Occipital lobe (tissue), 2 donors: ENCODE measurements around the gene OBSL1. TPM values are rescaled to one million over a fixed set of nuclear protein-coding genes. Genes with fewer than 3 reads are reported as not detected.

Experiments
- DNase-seq: peaks from one replicate; lab custom pipeline; 2025; lab: John Stamatoyannopoulos, UW
- total RNA-seq: library from RNA; depleted of rRNA; stranded (reverse); fragments of >200 nt; gene quantifications from one replicate; pipeline ENCODE4 v1.2.3, GENCODE V29; 2014

OBSL1 gene
- total RNA-seq, 1 donor from 2014 or later = 39.9 TPM

DNA sequence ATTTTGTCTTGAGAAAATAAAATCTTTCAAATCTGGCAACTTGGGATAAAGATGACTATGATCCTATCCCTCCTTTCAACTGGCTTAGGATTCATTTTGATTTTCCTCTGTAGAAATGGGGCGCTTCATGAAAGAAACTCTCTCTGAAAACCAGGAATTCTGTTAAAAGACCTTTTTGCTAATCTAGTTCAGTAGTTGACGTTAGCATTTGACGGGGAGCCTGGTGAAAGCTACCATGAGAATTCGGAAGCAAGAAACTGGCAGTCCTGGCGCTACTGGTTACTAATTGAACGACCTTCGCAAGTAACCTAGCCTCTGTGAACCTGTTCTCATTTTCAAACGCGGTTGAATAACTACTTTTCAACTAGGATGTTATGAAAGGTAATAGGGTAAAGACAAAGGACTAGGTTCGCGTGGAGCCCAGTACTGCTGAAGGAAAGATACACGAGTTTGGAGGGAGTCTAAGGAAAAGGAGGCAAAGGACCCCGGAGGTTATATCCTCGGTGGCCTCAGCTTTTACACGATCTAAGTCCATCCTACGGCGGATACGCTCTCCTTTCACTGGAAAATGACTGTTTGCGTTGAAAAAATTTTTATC lies 25.7 kb upstream of the OBSL1 start:
- DNase-seq = no peak

DNA sequence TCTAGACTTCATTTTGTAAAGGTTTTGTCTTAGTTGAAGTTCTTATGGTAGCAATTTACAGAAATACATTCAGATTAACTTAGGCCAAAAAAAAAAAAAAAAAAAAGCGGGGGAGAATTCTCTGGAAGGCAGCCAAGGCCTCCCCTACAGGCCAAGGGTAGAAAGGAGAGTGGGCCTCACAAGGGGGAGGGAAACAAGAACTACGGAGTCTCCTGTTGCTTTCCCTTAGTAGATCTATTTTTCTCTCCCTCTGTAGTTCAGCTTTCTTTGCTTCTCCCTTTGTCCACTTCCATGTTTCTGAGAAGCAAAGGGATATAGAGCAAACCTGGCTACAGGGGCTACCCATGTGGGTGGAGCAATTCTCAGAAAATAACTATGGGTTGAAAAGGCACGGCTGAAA lies 23.9 kb upstream of the OBSL1 start:
- no peak for DNase-seq

DNA sequence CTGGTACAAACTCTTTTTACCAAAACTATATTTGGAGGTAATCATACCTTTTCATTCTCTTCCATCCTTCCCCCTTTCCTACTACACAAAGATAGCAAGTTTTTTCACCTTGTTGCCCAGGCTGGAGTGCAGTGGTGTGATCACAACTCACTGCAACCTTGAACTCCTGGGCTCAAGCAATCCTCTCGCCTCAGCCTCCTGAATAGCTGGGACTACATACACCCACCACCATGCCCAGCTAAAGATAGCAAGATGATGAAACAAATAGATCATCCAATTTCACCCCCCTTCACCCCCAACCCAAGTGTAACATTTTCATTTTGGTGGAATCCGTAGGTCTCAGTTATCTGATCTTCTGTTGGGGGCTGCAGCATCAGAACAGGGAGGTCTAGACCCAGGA lies 21.8 kb upstream of the OBSL1 start:
- DNase-seq = no peak

DNA sequence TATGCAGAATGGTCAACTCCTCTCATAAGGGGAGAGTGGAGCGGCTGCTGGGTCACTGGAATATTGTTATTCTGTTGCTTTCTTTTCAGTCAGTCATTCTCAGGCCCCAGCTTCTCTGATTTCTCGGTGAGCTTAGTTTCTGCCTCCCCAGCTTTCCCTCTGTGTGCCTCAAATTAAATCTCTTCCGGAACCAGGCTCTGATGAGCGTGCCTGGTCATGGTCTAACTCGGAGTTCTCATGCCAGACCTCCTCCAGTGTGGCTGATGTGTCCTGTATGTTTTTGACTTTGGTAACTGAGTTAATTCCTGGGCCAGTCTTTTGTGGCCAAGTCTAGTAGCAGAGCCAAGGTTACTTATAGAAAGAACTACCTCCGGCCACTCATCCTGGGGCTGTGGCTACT lies 21.4 kb upstream of the OBSL1 start:
- DNase-seq = no peak

DNA sequence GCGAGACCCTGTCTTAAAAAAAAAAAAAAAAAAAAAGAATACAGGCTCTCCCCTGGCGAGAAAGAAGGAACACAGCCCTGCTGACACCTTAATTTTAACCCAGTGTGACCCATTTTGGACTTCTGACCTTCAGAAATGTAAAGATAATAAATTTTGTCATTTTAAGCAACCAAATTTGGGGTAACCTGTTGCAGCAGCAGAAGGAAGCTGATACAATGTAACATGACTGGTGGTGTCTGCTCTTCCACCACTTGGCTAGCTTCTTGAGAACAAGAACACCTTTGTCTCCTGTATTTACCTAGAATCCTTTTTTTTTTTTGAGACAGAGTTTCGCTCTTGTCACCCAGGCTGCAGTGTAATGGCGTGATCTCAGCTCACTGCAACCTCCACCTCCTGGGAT lies 19.8 kb upstream of the OBSL1 start:
- DNase-seq = no peak

DNA sequence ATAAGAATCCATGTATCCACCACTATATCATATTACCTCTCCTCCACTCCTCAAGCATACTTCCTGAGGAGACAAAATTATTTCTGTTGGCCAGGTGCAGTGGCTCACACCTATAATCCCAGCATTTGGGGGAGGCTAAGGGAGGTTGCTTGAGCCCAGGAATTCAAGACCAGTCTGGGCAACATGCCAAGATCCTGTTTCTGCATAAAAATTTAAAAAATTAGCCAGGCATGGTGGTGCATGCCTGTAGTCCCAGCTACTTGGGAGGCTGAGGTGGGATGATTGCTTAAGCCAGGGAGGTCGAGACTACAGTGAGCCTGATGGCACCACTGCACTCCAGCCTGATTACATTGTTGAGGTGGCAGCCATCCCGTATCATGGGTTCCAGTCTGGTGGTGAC lies 10.0 kb upstream of the OBSL1 start:
- no peak for DNase-seq

DNA sequence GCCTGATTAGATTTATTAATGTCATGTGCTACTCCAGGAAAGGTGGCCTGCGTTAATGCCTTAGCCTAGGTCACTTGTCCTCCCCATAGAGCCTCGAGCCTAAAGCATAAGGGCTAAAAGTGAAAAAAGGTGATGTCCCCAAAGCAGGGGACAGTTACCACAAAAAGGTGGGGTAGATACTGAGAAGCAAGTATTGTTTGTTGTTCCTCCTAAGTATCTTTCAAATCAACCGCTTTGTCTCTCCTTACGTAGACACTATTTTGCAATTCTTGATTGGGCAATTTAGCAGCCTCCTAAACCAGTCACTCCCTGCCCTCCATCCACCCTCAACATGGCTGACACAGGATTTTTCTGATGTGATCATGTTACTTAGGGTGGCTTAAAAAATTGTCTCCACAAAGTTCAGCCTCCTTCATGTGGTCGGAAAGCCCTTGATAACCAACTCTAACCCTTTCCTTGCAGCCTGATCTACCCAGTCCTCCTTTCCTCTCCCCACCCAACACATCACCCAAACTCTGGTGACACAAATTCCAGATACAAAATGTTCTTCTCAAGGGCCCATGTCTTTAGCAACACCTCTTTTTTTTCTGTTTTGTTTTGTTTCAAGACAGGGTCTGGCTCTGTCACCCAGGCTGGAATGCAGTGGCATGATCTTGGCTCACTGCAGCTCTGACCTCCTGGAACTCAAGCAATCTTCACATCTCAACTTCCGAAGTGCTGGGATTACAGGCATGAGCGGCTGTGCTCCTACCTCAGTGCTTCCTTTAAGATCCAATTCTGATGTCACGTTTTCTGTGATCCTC lies 7.7 kb upstream of the OBSL1 start:
- no peak for DNase-seq

DNA sequence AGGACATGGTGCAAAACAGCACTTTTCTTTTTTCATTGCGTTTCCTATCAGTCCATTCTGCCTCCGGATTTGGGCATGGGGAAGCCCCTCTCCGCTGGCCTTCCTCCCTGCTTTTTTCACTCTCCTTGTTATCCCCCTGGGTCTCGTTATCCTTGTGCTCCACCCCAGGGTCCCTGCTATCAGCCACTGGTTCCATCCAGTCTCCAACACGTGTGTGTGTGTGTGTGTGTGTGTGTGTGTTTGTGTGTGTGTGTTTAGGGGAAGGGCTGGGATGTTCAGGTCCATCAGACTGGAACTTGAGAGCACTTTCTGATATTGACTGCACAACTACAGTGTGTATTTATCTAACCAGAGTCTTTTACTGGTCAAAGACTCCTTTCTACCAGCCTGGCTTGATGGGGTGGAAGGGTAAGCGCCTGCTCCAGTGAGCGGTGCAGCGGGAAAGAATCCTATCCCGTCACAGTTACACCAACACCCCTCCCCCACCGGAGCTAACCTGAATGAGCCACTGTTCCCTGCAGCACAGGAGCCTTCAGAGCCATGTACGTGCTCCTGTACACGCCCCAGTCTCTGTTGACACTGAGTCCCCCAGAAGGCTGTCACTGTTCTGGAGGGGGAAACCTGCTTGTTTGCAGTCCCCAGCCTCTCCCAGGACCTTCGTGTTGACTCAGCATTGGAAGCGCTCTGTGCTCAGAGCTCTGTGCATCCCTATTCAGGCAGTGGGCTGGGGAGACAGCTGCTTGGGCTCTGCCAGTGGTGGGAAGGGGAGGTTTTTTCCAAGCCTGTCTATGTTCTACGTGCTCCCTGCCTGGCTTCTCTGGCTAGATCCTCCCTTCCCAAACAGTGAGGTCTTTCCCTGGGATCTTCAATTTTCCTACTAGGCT lies 5.4 kb upstream of the OBSL1 start:
- peak; percentile 19 for DNase-seq

DNA sequence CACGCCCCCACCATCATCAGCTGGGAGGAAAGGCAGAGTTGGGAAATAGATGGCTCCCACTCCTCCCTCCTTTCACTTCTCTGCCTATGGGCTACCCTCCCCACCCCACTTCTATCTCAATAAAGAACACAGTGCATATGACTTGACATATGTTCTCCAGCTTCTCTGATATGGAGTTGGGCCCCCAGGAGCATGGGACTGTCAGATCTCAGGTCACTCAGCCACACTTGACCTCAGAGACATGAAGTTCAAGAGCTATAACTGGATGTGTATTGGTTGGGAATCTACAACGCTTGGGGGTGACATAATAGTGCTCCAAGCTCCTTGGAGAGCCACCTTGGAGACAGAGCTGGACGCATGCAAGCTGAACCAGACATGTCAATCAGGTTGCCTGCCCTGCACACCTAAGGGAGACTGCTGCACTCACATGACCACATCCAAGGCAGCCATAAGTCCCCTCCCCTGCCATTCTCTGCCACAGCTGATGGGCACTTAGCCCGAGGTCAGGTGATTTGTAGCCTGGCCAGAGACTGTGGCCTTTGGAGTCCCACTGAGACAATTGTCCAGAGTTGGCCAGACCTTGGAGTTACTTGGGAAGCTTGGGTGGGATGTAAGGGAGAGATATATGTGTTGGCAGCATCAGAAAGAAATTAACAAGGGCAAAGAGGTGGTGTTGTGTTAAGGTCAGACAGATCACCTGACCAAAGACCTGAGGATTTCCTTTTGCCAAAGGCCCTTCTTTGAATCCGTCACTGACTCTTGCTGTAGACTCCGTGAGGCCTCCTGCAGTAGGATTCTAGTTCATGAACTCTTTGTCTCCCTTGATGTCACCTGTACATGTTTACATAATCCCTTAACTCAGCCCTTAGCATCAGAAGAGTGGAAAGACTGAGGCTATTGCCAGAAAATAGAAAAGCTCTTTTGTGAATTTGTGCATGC lies 4.5 kb upstream of the OBSL1 start:
- no peak for DNase-seq

DNA sequence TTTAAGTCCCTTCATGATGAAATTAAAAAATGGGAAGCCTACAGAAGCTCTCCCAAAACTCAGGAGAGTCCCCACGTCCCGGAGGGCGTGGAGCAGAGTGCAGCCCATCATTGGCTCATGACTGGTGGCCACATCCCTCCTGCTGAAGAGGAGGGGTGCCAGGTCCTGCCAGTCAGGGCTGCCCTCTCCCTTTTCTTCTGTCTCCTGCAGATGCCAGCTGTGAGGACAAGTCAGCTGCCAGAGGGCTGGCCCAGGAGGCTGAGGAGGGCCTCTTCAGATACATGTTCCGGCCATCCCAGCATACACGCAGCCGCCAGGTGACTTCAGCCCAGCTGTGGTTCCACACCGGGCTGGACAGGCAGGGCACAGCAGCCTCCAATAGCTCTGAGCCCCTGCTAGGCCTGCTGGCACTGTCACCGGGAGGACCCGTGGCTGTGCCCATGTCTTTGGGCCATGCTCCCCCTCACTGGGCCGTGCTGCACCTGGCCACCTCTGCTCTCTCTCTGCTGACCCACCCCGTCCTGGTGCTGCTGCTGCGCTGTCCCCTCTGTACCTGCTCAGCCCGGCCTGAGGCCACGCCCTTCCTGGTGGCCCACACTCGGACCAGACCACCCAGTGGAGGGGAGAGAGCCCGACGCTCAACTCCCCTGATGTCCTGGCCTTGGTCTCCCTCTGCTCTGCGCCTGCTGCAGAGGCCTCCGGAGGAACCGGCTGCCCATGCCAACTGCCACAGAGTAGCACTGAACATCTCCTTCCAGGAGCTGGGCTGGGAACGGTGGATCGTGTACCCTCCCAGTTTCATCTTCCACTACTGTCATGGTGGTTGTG lies 3.4 kb upstream of the OBSL1 start:
- no peak for DNase-seq

DNA sequence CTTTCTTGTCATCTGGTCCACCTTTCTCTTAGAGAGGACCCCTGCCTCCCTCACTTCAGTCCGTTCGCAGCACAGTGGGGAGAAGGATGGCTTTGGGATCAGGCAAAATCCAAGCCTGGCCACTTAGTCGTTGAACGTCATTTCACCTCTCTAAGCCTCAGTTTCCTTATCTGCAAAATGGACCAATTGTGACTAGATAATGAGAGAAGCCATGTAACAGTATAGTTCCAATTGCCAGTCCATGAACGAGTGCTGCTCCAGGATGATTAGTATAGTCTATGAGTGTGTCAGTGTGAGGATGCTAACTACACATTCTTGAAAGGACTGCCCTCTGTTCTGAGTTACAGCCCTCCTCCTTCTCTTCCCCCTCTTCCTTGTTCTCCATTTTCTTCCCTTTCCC lies 1.8 kb upstream of the OBSL1 start:
- DNase-seq = no peak

DNA sequence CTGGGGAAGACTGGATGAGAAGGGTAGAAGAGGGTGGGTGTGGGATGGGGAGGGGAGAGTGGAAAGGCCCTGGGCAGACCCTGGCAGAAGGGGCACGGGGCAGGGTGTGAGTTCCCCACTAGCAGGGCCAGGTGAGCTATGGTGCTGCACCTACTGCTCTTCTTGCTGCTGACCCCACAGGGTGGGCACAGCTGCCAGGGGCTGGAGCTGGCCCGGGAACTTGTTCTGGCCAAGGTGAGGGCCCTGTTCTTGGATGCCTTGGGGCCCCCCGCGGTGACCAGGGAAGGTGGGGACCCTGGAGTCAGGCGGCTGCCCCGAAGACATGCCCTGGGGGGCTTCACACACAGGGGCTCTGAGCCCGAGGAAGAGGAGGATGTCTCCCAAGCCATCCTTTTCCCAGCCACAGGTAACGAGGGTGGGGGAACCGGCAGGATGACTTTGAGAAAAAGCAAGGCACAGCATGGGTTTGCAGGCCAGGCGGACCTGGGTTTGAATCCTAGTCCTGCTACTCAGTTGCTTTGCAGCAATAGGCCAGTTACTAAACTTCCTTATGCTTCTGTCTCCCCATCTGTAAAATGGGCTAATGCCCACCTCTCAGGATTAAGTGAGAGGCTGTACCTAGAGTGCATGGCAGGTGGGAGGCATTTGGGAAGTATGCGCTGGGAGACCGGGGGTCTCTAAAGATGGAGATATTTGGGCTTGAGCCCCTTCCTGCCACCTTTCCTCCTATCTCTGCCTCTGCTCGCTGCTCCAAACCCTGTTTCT lies 1.1 kb upstream of the OBSL1 start, which contains the start of gene INHA:
Gene INHA, plus strand, starts transcription at position 74 of the 765 bp plus-strand sequence. Its CDS starts 65 bp downstream, at position 139.
- no peak for DNase-seq

DNA sequence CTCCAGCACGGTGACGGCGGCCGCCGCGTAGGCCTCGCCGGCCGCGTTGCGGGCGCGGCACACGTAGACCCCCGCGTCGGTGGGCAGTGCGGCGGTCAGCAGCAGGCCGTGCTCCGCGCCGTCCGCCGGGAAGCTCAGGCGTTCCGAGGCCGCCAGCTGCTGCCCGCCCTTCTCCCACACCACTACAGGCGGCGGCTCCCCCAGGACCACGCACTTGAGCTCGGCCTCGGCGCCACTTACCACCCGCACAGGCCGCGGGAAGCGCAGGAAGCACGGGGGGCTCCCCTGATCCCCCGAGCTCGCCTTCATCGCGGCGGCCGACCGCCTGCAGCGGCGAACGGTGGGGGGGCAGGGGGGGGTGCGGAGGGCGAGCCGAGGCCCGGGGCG lies 422 bp downstream of the OBSL1 start:
- no peak for DNase-seq

DNA sequence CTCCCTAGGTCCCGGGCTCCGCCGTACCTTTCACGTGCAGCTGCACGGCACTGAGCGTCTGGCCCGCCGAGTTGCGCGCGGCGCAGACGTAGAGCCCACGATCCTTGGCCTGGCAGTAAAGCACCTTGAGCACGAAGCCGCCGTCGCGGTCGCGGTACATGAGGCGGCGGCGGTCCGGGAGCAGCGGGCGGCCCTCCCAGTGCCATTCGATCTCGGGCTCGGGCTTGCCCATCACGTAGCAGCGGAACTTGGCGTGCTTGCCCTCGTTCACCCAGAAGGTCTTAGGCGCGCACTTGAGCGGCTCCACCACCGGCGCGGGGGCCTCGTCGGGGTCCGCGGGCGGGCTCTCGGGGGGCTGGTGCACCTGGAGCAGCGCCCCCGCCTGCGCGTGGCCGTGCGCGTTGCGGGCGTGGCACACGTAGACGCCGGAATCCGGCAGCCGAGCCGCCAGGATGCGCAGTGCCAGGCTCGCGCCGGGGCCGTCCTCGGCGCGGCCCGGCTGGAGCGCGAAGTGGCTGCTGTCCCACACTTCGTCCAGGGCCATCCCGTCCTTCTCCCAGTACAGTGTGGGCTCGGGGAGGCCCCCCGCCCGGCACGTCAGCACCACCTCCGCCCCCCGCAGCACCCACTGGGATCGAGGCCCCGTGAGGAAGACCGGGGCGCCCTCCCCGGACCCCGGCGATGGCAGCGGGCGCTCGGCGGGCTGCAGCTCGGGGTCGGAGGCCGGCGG lies 980 bp downstream of the OBSL1 start:
- no peak for DNase-seq

DNA sequence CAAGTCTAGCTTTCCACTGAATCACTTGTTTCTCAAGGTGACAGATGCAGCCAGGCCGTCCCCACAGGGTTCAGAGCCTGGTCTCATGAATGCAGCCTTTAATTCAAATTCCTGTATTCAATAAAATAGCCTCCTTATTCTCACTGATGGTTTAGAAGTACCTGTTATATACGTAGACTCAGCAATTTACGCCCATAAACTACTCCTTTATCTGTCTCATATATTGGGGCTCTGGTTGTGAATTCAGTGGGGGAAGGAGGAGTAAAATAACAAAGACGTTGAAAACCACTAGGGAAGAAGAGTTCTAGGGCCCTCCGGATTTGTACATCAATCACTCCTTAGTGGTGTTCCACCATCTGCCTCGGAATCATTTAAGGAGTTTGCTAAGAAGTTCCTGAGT lies 1.7 kb downstream of the OBSL1 start:
- DNase-seq = no peak

DNA sequence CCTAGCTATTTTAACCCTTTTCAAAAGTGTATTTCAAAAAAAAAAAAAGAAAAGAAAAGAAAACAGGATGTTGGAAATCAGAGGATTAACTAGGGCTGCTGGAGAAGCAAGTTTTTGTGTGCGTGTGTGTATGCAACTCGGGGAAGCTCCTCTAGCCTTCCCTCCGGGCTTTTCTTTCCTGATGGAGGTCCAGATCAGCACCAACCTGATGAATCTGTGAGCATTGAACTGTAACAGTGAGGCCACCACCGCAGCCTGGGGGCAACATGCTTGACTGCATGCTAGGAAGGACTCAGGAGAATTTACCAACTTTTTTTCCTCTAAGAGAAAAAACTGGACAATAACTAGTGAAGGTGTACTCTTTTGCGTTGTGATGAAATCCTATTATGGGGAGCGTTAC lies 2.3 kb downstream of the OBSL1 start:
- no peak for DNase-seq

DNA sequence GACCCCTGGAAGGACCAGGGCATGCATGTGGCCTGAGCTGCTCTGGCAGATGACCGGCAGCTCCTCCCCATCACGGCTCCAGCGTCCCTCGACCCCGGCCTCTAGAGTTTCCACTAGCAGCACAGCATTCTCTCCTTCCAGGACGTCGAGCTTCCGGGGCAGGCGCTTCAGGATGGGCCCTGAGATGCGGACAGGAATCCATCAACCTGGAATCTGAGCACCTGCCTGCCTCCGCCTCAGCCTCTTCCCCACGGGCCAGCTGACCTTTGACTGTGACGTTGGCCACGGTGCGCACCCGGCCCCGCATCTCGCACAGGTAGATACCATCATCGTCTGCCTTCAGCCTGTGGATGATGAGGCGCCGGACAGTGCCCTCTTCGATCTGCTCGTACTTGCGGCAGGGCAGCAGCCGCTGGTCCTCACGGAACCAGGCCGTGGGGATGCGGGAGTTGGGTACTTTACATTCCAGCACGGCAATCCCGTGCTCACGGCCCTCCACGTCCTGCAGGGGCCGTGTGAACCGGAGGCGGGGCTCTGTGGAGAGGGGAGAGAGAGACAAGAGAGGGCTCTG lies 3.5 kb downstream of the OBSL1 start:
- DNase-seq = no peak

DNA sequence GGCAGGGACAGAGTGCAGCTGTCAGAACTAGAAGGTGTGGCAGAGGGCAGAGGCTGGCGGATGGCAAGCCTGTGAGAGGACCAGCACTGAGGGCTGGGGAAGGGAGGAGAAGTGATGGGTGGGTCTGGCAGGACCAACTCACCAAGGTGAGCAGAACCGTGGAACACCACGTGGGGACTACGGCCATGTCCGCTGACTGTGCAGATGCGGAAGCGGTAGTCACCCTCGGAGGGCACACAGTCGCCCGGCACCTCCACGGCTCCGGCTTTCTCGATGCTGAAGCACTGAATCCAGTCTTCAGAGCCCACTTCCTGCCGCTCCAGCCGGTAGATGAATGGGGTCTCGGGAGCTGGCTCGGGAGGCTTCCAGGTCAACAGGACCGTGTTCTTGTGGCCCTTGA lies 4.2 kb downstream of the OBSL1 start:
- DNase-seq = no peak
